SK-N-SH treated with all-trans-retinoic acid at 6 μM for 48 hours (cell line): ENCODE results near the gene SCRN1.

Experiments
- ARNTL ChIP-seq: fragments of 450-650 bp; formaldehyde crosslinking; IDR thresholded peaks from 2 replicates; pipeline ENCODE4 v1.5.0; 2020; ENCODE audit warnings: low read depth, mild to moderate bottlenecking, moderate library complexity, borderline replicate concordance
- CREB5 ChIP-seq: fragments of 250-450 bp; sonication (Bioruptor Pico); IDR thresholded peaks from 2 replicates; pipeline ENCODE4 v1.5.1; 2020; ENCODE audit warnings: low read depth, mild to moderate bottlenecking, moderate library complexity
- GLIS3 ChIP-seq: fragments of 250-450 bp; sonication (Bioruptor Pico); IDR thresholded peaks from 2 replicates; pipeline ENCODE4 v1.5.0; 2020; ENCODE audit warnings: mild to moderate bottlenecking, moderate library complexity
- ISL1 ChIP-seq: fragments of 250-450 bp; sonication (Bioruptor Pico); IDR thresholded peaks from 2 replicates; pipeline ENCODE4 v2.1.2; 2022; ENCODE audit warnings: mild to moderate bottlenecking, moderate library complexity
- RARB ChIP-seq: fragments of 250-450 bp; sonication (Bioruptor Pico); IDR thresholded peaks from 2 replicates; pipeline ENCODE4 v1.8.0; 2021; ENCODE audit warnings: mild to moderate bottlenecking, moderate library complexity
- SNAI2 ChIP-seq: fragments of 250-450 bp; sonication (Bioruptor Pico); IDR thresholded peaks from 2 replicates; pipeline ENCODE4 v1.5.0; 2020; ENCODE audit warnings: mild to moderate bottlenecking, moderate library complexity
- TOX ChIP-seq: fragments of 250-450 bp; sonication (Bioruptor Pico); IDR thresholded peaks from 2 replicates; pipeline ENCODE4 v1.8.0; 2021; ENCODE audit warnings: mild to moderate bottlenecking, moderate library complexity, borderline replicate concordance
- ZC3H10 ChIP-seq: fragments of 250-450 bp; sonication (Bioruptor Pico); IDR thresholded peaks from 2 replicates; pipeline ENCODE4 v1.5.1; 2021; ENCODE audit warnings: mild to moderate bottlenecking, moderate library complexity
- ZFP3 ChIP-seq: fragments of 250-450 bp; sonication (Bioruptor Pico); IDR thresholded peaks from 2 replicates; pipeline ENCODE4 v1.5.0; 2020; ENCODE audit warnings: mild to moderate bottlenecking, moderate library complexity
- ZNF70 ChIP-seq: fragments of 450-650 bp; formaldehyde crosslinking; IDR thresholded peaks from 2 replicates; pipeline ENCODE4 v1.5.0; 2020; ENCODE audit warnings: mild to moderate bottlenecking, moderate library complexity
- TF ChIP-seq, protein P1 (sequence below): fragments of 250-450 bp; sonication (Bioruptor Pico); IDR thresholded peaks from 2 replicates; pipeline ENCODE4 v1.8.0; 2020; ENCODE audit warnings: mild to moderate bottlenecking, moderate library complexity, borderline replicate concordance
- TF ChIP-seq, protein P2 (sequence below): fragments of 250-450 bp; sonication (Bioruptor Pico); IDR thresholded peaks from 2 replicates; pipeline ENCODE4 v1.8.0; 2021; ENCODE audit warnings: low read depth, mild to moderate bottlenecking, moderate library complexity, borderline replicate concordance

- TF ChIP-seq RARB (CRISPR knock-in tag), result no peak
- TF ChIP-seq GLIS3 (CRISPR knock-in tag), result no peak
- TF ChIP-seq ZNF70, result no peak
- no peak for TF ChIP-seq ARNTL (CRISPR knock-in tag)
- TF ChIP-seq, protein P1, sequence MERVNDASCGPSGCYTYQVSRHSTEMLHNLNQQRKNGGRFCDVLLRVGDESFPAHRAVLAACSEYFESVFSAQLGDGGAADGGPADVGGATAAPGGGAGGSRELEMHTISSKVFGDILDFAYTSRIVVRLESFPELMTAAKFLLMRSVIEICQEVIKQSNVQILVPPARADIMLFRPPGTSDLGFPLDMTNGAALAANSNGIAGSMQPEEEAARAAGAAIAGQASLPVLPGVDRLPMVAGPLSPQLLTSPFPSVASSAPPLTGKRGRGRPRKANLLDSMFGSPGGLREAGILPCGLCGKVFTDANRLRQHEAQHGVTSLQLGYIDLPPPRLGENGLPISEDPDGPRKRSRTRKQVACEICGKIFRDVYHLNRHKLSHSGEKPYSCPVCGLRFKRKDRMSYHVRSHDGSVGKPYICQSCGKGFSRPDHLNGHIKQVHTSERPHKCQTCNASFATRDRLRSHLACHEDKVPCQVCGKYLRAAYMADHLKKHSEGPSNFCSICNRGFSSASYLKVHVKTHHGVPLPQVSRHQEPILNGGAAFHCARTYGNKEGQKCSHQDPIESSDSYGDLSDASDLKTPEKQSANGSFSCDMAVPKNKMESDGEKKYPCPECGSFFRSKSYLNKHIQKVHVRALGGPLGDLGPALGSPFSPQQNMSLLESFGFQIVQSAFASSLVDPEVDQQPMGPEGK (CRISPR knock-in tag), result no peak
- no peak for TF ChIP-seq TOX (CRISPR knock-in tag)
- TF ChIP-seq ZFP3 (CRISPR knock-in tag), result no peak
- no peak for TF ChIP-seq SNAI2
- no peak for TF ChIP-seq ZC3H10 (CRISPR knock-in tag)
- no peak for TF ChIP-seq ISL1 (CRISPR knock-in tag)
- TF ChIP-seq CREB5 (CRISPR knock-in tag), result no peak
- TF ChIP-seq, protein P2, sequence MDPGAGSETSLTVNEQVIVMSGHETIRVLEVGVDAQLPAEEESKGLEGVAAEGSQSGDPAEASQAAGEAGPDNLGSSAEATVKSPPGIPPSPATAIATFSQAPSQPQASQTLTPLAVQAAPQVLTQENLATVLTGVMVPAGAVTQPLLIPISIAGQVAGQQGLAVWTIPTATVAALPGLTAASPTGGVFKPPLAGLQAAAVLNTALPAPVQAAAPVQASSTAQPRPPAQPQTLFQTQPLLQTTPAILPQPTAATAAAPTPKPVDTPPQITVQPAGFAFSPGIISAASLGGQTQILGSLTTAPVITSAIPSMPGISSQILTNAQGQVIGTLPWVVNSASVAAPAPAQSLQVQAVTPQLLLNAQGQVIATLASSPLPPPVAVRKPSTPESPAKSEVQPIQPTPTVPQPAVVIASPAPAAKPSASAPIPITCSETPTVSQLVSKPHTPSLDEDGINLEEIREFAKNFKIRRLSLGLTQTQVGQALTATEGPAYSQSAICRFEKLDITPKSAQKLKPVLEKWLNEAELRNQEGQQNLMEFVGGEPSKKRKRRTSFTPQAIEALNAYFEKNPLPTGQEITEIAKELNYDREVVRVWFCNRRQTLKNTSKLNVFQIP (CRISPR knock-in tag), result no peak
Measured at GRCh38 chr7:29884399-29885272, 105.0 kb downstream of the SCRN1 start.
